ENCODE data around the gene SPDYE16. TPM values are rescaled to one million over a fixed set of nuclear protein-coding genes. Genes with fewer than 3 reads are reported as not detected.

Gene SPDYE16, protein sequence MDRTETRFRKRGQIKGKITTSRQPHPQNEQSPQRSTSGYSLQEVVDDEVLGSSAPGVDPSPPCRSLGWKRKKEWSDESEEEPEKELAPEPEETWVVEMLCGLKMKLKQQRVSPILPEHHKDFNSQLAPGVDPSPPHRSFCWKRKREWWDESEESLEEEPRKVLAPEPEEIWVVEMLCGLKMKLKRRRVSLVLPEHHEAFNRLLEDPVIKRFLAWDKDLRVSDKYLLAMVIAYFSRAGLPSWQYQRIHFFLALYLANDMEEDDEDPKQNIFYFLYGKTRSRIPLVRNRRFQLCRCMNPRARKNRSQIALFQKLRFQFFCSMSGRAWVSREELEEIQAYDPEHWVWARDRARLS
- 0.05 TPM in 1 of 2 replicates, not detected in the other for total RNA-seq

DNA sequence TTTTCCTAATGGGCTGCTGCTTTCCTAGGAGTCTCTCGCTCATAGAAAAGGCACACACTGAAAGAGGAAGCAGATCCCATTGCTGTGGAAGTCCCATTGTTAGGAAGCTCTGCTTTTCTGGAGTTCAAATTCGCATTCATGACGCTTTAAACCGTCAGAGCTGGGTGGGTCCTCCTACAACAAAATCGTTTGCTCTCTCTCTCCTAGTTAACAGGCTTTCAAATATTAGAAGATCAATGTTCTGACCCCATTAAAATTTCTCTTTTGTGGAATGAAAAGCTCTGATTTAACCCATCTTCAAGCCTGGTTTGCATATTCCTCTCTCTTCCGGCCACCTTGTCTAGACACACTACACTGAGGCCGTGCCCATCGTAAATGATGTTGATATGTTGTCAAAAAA is at the start of gene SPDYE16:
SPDYE16 (minus strand) TSS at position 101 of the 400 bp plus-strand sequence. CDS start 1,838 bp downstream, outside the sequence.

DNA sequence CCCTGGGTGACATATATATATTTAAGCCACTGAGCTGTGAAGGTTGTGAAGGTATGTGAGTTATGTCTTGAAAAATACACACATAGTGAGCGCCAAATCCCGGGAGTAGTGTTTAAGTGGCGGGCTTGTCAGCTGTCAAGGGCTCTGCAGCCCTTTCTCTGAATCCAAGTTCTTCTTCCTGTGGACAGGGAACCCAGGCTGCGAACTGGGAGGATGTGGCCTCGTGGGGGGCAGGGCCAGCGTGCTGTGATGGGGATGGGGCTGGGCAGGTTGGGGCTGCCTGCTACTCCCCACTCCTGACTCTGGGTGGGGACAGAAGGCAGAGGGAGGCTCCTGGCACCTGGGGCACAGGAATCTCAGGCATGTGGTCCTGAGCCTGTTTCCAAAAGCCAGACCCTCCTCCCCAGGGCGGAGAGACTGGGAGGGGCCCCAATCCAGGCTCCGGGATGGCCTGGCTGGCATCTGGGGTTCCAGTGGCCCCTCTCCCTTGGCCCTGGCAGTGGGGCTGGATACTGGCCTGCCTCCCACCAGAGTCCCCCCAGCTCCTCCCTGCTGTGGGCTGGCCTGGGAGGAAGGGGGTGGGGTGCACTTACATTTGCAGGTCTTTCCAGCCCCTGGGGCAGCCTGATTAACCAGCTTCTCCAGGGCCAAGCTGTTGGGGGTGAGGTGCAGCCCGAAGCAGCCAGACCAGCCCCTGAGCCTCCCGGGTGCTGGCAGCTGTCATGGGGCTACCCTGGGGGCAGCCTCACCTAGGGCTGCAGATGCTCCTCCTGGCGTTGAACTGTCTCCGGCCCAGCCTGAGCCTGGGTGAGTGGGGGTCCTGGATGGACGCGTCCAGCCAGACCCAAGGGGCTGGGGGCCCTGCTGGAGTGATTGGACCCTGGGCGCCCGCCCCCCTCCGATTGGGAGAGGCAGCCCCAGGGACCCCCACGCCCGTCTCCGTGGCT is 32.9 kb downstream of the SPDYE16 start, which contains the start of gene UPK3B:
UPK3B (plus strand) TSS at position 622 of the 947 bp plus-strand sequence; CDS start at position 723, 101 bp downstream.

Other genes starting within 250 kb of the SPDYE16 start
- gene HSPB1, start 240.6 kb downstream of the SPDYE16 start, total RNA-seq, result 1,619 and 1,931 TPM in 2 replicates
- gene YWHAG, start 184.3 kb downstream of the SPDYE16 start, total RNA-seq, result 68.9 and 78.9 TPM in 2 replicates
- gene SSC4D, start 133.6 kb downstream of the SPDYE16 start, total RNA-seq, result 3.9 and 4.3 TPM in 2 replicates
- 2.5 and 9.3 TPM in 2 replicates for gene ZP3, start 118.3 kb downstream of the SPDYE16 start, total RNA-seq
- gene DTX2, start 81.6 kb downstream of the SPDYE16 start, total RNA-seq, result 31.3 and 45.6 TPM in 2 replicates
- gene UPK3B, start 32.7 kb downstream of the SPDYE16 start, total RNA-seq, result 1.6 and 3.0 TPM in 2 replicates
- gene POMZP3, start 84.0 kb upstream of the SPDYE16 start, total RNA-seq, result 3.6 and 5.6 TPM in 2 replicates